Ammon's horn (tissue), 1 donor: Measurements from ENCODE around the gene ZNF280A.
"Not testable (repeated sequence)": the region's sequence is repeated elsewhere in the genome, so short reads cannot be mapped to it uniquely, and the experiment has no call there.

Source experiments
- DNase-seq: peaks from one replicate; pipeline ENCODE4 v3.0.0-alpha.2; 2016; ENCODE audit warnings: low spot score

ZNF280A gene

DNA sequence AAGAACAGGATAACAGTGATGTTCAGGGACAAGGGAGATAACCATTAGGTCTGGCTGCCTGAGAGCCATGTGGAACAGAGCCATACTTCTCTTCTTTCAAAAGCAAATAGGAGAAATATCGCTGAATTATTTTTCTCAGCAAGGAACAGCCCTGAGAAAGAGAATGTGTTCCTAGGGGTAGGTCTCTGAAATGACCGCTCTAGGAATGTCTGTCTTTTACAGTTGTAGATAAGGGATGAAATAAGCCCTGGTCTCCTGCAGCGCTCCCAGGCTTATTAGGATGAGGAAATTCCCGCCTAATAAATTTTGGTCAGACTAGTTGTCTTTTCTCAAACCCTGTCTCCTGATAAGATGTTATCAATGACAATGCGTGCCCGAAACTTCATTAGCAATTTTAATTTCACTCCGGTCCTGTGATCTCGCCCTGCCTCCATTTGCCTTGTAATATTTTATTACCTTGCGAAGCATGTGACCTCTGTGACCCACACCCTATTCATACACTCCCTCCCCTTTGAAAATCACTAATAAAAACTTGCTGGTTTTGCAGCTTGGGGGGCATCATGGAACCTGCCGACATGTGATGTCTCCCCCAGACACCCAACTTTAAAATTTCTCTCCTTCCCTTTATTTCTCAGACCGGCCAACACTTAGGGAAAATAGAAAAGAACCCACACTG lies 51.1 kb downstream of the ZNF280A start:
- not testable (repeated sequence) for DNase-seq

DNA sequence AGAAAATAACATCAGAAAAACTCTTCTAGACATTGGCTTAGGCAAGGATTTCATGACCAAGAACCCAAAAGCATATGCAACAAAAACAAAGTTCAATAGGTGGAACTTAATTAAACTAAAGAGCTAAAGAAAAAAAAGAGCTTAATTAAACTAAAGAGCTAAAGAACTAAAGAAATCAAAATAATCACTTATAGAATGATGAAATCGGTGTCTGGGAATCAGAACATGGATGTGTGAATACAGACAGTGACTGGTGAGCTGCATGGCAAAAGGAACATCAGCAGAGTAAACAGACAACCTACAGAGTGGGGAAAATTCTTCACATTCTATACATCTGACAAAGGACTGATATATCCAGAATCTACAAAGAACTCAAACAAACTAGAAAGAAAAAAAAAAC lies 53.0 kb downstream of the ZNF280A start:
- no peak for DNase-seq

DNA sequence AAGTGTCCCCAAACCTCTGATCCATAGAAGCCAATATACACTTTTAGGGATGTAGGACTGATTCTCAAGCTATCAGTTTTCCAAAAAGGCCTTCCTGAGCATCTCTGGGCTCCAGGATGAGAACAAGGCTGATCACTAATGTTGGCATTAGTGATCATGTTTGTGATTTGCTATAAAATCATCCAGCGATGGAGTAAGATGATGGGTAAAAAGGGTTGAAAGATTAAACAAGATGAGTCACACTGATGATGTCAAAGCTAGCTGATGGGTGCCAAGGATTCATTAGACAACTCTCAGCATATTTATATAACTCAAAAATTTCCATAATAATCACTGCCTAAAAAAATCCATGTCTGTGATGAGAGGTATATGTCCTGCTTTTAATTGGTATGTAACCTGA lies 54.3 kb downstream of the ZNF280A start:
- DNase-seq, result no peak

DNA sequence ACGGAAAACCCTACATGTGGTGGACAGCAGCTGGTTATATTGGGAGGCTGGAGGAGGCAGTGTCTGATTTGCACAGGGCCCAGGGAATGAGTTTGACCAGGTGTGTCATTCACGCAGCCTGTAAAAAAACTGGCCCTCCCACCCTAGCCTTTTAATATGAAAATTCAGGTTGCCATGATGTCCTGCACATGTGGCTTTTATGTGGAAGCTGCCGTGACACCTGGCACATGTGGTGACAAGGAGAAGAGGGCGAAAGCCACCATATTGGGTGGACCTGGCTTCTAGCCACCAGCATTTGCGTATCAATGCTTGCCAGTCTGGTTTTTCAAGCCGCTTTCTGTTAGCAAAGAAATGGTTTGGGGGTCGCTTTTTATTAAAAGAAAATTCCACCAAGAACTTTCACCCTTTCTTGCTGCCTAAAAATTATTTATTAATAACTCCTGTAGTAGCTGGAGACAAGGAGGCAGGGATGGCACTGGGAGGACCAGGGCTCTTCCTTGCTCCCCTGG lies 54.9 kb downstream of the ZNF280A start:
- DNase-seq, result no peak

DNA sequence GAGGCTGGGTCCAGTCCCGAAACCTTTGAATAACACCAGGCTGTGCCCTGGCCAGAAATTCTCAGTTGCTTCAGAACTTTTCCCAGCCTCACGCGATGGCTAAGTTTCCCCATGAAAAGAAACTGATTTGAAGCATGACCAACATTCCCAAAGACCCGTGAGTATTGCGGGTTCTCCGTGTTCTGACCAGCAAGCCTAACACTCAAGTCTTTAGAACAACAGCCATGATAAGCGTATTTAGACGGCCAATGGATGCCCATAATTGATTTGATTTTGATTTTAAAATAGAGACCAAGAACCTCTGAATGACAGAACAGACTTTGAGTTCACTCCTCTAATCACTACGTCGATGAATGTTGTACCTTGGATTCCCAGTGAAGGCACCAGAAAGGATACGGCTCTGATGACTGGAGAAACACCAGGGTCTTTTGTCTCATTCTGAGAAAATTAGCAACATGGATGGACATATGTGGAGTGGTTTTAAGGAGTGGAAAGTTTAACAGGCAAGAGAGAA lies 55.5 kb downstream of the ZNF280A start:
- no peak for DNase-seq

DNA sequence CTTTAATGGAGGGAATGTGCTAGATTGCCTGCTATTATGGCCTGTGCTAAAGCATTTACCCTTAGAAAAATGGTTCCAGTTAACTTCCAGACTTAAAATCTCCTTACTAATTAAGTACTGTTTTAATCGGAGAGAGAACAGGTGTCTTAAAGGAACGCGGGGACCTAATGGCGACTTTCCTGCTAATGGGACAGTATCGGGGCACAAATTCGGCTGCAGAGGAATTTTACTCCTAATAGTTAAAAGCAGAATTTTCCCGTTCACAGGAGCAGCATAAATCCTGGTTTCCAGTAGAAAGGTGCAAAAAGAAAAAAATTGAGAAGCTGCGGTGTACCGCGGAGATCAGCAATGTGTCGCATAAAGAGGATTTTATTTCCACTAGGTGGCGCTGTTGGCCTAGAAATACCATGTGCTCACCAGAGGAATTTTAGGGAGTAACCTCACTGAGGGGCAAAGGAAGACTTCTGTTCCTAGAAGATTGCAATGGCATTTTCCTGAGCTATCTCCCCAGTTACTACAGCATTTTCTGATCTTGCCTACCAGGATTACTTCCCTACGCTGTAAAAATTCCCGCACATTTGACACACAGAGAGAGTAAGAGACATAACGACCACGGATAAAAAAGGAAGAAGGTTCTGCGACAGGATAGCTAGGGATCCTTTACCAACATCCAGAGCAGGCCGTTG lies 56.1 kb downstream of the ZNF280A start:
- peak; percentile 77 for DNase-seq
